GM10266 (cell line): ENCODE results near the gene GANAB.

ENCODE experiments used
- DNase-seq: peaks from one replicate; pipeline ENCODE4 v3.0.0; 2012; ENCODE audit errors: extremely low spot score
- CTCF ChIP-seq: IDR thresholded peaks from 2 replicates; pipeline ENCODE4 v1.5.1; 2012; ENCODE audit warnings: mild to moderate bottlenecking, low read depth; ENCODE audit not compliant: control insufficient read depth, insufficient read depth; ENCODE audit errors: missing control alignments

The GANAB gene

GRCh38 chr11:62673196-62673525 lies 26.7 kb upstream of the GANAB start:
- DNase-seq = no peak
- no peak for TF ChIP-seq CTCF

- no peak for TF ChIP-seq CTCF
- DNase-seq = peak; percentile 84
These were observed 25.4 kb upstream of the GANAB start, which contains the start of the genes LBHD1 and UQCC3 for GRCh38 chr11:62671608-62672389. TSS of gene LBHD1 (minus strand) at chr11:62672267. CDS start at chr11:62670031, 2,236 bp downstream. TSS of gene UQCC3 (plus strand) at chr11:62671673. CDS start at chr11:62671746, 73 bp downstream.

GRCh38 chr11:62671236-62671607 lies 24.8 kb upstream of the GANAB start:
- no peak for TF ChIP-seq CTCF
- no peak for DNase-seq

GRCh38 chr11:62669420-62670161 lies 23.2 kb upstream of the GANAB start:
- no peak for DNase-seq
- TF ChIP-seq CTCF = no peak

GRCh38 chr11:62667460-62667859 lies 21.0 kb upstream of the GANAB start:
- DNase-seq = no peak
- no peak for TF ChIP-seq CTCF

GRCh38 chr11:62666259-62666926 lies 20.0 kb upstream of the GANAB start:
- TF ChIP-seq CTCF = no peak
- DNase-seq = no peak

GRCh38 chr11:62665599-62666258 lies 19.3 kb upstream of the GANAB start:
- no peak for TF ChIP-seq CTCF
- DNase-seq = no peak
